Middle frontal gyrus (tissue), 1 donor: Measurements from ENCODE around the gene TP63.

Experiments
- DNase-seq: peaks from one replicate; pipeline ENCODE4 v3.0.0-alpha.2; 2015; ENCODE audit warnings: low spot score; ENCODE audit errors: extremely low spot score

The TP63 gene

GRCh38 chr3:189776149-189776824 is 145.1 kb downstream of the TP63 start:
- DNase-seq: no peak

DNA sequence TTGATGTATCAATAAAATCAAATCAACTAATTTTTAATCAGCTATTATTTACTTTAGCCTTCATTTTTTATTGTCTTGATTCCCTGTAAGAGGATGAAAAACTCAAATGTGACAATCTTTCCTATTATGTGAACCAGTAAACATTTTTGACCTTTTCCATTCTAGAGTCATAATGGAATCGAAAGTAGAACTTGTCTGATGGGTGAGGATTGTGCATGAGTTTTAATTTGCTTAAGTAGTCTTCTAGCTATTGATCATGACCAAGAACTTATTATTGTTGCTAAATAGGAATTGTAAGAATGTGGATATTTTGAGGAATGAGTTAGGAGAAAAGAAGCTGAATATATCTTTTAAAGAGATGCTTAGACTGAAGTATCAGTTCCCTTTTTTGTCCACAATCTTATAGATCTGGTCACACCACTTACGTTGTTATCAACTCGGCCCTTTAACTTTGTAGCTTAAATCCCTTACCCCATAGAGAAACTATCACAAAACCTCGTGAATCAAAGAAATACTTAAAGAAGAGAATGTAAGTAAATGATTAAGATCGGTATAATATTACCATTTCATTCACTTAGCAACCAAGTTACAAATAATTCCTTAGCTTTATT is 147.3 kb downstream of the TP63 start:
- DNase-seq: no peak

DNA sequence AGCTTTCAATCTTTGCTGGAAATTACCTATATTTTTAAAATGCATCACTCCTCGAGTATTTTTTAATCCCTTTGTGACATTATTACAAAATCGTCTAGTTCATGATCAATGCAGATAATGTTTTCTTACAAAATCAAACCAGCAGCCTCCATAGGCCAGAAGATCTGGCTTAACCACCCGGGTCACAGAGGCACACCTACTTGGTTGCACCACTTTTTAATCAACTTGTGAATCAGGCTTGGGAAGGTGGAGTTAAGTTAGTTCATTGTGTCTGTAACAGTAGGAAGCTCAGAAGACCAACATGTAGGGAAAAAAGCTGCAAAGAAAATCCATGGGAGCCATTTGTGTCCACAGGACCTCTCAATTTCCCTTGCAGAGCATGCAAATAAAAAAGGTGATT is 148.0 kb downstream of the TP63 start:
- no peak for DNase-seq

DNA sequence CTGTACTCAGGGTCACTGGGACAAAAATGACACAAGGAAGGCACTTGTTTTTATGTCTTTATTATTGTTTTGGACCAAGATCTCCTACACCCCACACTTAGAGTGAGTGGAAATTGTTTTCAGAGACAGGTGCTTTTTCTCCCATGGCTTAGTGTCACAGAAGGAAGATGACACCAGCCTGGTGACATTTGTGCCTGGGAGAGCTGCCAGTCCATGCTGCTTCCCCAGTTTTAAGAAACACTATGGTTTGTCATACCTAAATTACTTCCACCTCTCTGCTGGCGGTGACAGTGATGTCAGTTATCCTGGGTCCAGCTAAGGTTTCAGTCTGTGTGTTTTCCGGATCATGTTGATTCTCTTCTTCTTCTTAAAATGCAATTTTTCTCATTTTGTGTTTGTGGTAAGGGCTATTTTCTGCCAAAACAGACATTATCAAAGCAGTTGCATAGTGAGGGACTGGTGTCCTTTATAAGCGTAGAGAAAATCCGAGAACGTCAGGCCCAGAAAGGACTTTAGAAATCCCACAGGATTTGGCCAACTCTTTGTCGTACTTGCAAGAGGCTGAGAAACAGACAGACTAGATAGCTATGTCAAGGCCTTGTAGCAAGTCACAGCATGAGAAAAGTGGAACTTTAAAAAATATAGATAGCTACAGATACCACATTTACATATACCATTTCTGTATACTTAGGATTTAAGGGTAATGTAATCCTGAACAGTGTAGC is 149.5 kb downstream of the TP63 start:
- no peak for DNase-seq

DNA sequence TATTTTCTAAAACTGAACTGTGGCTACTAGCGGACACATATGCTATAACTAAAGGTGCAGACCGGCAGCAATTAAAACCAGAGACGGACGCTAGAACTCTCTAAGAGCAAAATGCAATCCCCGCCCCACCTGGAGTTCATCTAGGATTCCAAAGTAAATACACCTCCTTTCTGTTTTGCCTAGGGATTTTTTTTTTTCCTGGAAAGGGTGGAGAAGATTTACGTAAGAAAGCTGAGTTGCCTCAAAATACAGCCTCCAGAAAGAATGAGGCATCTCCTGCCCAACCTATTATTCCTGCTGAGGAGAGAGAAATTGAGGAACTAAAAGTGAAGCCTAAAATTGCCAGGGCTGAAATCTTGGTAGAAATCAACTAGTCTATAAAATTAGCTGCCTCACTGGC is 150.2 kb downstream of the TP63 start:
- DNase-seq: no peak

DNA sequence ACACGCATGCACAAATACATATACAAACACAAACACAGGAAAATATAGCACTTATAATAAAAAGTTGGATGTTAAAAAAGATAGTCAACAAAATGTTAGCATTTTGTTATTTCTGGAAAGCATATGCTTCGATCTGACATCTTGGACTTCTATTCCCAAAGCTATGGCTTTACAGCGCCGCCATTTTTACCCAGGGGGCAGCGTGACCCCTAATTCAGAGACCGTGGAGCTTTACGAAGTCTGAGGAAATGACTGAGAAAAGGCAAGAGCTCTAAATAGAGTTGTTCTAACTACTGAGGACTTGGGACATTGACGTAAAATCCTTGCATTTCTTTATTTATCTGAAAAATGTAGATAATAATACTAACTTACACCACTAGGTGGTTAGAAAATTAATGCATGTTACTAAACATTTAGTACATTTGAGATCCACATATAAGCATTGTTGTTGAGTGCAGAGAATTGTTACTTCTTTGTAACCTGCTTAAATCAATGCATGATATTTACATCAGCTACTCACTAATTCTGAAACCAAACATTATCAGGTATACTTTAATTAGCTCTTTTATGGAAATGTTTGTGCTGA is 155.4 kb downstream of the TP63 start:
- DNase-seq: no peak

GRCh38 chr3:189787191-189787590 is 156.0 kb downstream of the TP63 start:
- DNase-seq: no peak

DNA sequence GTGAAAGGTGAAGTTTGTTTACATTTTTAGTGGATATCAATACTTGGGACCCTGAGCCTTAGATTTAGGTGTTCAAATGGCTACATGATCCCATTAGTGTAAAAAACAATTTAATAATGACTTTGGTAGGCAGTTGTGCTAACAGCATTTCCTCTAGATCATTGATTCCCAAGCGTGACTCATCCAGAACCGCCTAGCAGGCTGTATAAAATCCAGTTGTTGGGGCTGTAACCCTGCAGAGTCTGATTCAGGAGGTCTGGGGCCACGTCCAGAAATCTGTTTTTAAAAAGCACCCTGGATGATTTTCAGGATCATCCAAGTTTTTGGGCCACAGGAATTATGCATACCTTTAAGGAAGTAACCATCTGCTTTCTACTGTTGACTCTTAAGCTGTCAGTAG is 156.4 kb downstream of the TP63 start:
- no peak for DNase-seq

DNA sequence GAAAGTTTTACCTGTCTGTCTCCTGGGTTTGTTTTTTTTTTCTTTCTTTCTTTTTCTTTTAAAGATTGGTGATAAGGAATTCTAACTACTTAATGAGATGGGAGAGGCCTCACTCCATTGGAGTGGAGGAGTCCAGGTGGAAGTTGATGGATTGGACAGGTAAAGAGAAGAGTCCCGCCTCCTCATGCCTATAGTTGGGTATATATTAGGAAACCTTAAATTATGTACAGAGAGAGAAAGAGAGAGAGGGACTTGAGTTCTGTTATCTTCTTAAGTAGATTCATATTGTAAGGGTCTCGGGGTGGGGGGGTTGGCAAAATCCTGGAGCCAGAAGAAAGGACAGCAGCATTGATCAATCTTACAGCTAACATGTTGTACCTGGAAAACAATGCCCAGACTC is 158.2 kb downstream of the TP63 start:
- DNase-seq: no peak

DNA sequence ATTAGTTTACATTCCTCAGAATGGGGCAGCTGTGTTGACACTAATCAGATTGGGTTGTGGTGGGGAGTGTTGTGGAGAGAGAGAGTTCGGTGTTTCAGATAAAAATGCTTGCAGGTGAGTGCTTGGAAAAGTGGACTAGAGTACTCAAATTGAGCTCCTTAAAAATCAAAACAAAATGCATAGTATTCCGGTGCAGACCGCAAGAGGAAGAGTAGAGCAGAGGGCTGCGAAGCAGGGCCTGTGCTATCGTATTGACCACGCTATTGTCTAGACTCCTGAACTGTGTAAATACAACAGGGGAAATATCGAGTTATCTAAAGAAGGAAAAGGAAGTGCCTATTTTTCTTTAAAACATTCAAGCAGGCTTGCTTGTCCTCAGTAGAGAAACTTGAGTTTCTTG is 159.5 kb downstream of the TP63 start:
- DNase-seq: no peak

GRCh38 chr3:189792046-189792929 is 161.1 kb downstream of the TP63 start:
- DNase-seq: no peak

DNA sequence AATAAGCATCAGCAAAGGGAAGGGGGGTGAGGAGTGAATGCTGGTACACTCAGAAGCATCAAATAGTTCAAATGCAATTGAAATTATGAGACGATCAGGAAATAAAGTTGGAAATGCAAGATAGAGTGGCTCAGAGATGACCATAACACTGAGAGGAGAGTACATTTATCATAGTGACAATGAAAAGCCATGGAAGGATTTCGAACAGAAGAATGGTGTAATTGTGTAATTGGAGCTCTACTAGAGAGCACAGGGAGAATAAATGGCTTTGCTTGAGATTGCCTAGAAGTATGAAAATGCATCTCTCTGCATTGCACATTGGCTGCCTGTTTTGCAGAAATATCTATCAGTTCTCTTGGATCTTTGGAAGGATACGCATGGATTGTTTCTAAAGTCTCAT is 163.3 kb downstream of the TP63 start:
- no peak for DNase-seq

GRCh38 chr3:189797103-189797750 is 166.0 kb downstream of the TP63 start:
- DNase-seq: no peak

DNA sequence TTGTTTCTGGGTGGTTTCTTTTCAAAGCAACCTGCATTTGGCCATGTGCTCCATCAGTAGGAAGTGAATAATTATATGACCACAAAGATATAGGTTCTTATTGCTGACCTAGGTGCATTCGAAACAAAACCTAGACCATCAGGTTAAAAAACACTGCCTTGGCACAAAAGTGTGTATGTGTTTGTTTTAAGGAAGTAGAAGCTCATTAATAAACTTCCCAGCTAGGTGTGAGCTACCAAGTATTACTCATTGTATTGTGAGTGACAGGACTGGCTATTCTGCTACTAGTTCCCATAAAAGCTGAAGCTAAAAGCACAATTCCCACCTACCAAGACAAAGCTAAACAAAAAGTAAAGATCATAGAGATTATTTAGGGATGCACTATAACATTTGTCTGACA is 168.2 kb downstream of the TP63 start:
- DNase-seq: no peak

DNA sequence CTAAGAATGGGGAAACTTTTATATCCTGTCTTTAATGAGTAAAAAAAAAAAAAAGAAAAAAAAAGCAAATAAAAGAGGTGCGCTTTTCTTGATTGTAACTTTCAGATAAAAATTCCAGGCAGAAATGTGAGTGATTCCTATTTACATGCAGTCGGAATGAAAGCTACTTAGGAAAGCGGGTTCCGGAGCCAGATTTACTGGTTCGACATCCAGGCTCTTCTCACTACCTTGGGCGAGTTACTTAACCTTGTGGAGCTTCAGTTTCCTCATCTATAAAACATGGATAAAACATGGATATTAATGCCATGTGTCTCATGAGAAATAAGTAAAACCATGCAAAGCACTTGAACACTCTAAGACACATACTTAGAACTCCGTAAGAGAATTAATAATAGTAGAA is 169.2 kb downstream of the TP63 start:
- DNase-seq: no peak

DNA sequence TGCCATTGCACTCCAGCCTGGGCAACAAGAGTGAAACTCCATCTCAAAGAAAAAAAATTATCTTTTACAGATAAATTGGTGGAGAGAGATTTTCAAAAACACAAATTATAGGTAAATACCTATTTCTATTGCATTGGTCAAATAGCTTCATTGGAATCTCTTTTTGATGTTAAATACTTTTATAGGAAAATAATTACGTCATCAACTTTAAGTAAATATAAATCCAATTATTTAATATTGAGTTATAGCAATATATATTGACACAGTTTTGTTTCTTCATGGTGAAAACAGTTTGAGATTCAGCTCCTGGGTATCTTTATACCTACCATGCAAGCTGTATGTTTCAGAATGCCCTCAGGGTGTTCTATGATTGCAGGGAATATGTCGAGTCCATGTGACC is 172.1 kb downstream of the TP63 start:
- no peak for DNase-seq

- no peak for DNase-seq
Measured at GRCh38 chr3:189805375-189806067, 174.3 kb downstream of the TP63 start.

GRCh38 chr3:189806171-189806951 is 175.2 kb downstream of the TP63 start:
- no peak for DNase-seq

DNA sequence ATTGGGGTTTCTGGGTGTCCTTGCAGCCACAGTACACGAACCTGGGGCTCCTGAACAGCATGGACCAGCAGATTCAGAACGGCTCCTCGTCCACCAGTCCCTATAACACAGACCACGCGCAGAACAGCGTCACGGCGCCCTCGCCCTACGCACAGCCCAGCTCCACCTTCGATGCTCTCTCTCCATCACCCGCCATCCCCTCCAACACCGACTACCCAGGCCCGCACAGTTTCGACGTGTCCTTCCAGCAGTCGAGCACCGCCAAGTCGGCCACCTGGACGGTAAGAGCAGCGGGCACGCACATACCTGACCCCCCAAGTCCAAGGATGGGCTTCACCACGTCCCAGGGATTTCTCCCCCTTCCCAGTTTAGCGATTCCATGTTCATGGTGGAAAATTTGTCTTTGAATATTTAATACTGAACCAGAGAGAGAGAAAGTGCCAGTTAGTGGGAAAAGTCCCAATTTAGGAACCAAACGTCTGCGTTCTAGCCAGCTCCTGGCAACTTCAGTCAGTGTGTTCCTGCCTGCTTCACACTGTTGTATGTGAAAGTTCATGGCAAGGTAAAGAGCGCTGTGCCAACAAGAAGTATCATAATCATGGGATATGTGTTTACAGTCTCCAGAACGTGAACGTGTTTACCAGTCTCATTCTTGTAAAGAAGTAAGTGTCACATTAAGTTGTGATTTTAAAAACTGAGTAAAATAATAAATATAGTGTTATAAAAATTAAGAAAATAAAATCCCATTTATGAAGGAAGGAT is 177.2 kb downstream of the TP63 start:
- no peak for DNase-seq
